Spleen (tissue), 11 donors: ENCODE measurements around the gene RHOB. TPM values are rescaled to one million over a fixed set of nuclear protein-coding genes. Genes with fewer than 3 reads are reported as not detected.

Source experiments
- DNase-seq: peaks from one replicate; pipeline ENCODE4 v3.0.0-alpha.2; 2020
- H3K27ac ChIP-seq, 8 donors: fragments of 200-600 bp; sonication (generic) in 7 of 8; 1 replicate in 4 of 8; 2 replicates in 4 of 8; pipeline versions ENCODE4 v1.5.0 to v1.8.0; 2016 to 2021; ENCODE audit warnings: inconsistent platforms in 4 of 8, mild to moderate bottlenecking in 4 of 8, moderate library complexity in 1 of 8
- H3K27me3 ChIP-seq, 7 donors: fragments of 200-600 bp; sonication (generic) in 6 of 7; replicated peaks in 1 of 7; 1 replicate in 4 of 7; 2 replicates in 3 of 7; pipeline versions ENCODE4 v1.5.0 to v1.8.0; 2016 to 2021; ENCODE audit warnings: inconsistent platforms in 3 of 7, mild to moderate bottlenecking in 1 of 7
- H3K36me3 ChIP-seq, 6 donors: fragments of 200-600 bp; sonication (generic) in 5 of 6; 1 replicate in 4 of 6; 2 replicates in 2 of 6; pipeline versions ENCODE4 v1.5.0 to v1.8.0; 2016 to 2021; ENCODE audit warnings: inconsistent platforms in 2 of 6
- H3K4me1 ChIP-seq, 6 donors: fragments of 200-600 bp; sonication (generic) in 5 of 6; 1 replicate in 3 of 6; 2 replicates in 3 of 6; pipeline versions ENCODE4 v1.5.0 to v1.8.0; 2016 to 2021; ENCODE audit warnings: inconsistent platforms in 3 of 6
- H3K4me3 ChIP-seq, 8 donors: fragments of 200-600 bp; sonication (generic) in 7 of 8; 1 replicate in 4 of 8; 2 replicates in 4 of 8; pipeline versions ENCODE4 v1.5.0 to v1.8.0; 2016 to 2021; ENCODE audit warnings: inconsistent platforms in 4 of 8, mild to moderate bottlenecking in 4 of 8, moderate library complexity in 2 of 8
- H3K9me3 ChIP-seq, 8 donors: fragments of 200-600 bp; sonication (generic) in 7 of 8; 1 replicate in 4 of 8; 2 replicates in 4 of 8; pipeline versions ENCODE4 v1.5.0 to v1.8.0; 2016 to 2021; ENCODE audit warnings: inconsistent platforms in 4 of 8
- POLR2A ChIP-seq, 3 donors: fragments of 450-650 bp; IDR thresholded peaks; one replicate each; pipeline ENCODE4 v1.5.1; 2017; ENCODE audit warnings: antibody characterized with exemption in 3 of 3, mild to moderate bottlenecking in 1 of 3
- POLR2AphosphoS5 ChIP-seq, 3 donors: sonication (generic); formaldehyde crosslinking; IDR thresholded peaks; one replicate each; pipeline ENCODE4 v1.5.1; 2017; ENCODE audit warnings: antibody characterized with exemption in 3 of 3
- WGBS, 5 donors: extraction: QIAGEN DNeasy Blood & Tissue Kit in 3 of 5; methylation state at CpG; one replicate each; pipeline versions ENCODE4 v1.1.5 to v1.1.7; 2013 to 2018; 5-methylcytosine and 5-hydroxymethylcytosine counted together
- intact Hi-C: fragments of 100-400 bp; cut with DNase I; formaldehyde crosslinking; loops from one replicate; pipeline ENCODE4 v1.15.0; 2023; ENCODE audit warnings: low total_unique reads
- polyA plus RNA-seq, 3 donors: library from polyadenylated mRNA; stranded (reverse); fragments of 200-250 nt; gene quantifications; one replicate each; pipeline ENCODE4 v1.2.1, GENCODE V29; 2013
- total RNA-seq, 7 donors: library from RNA; depleted of rRNA in 3 of 7; stranded (reverse); fragments of >200 nt in 3 of 7; fragmentation: NEBNext Ultra II Directional in 4 of 7; extraction: Animal tissue kit (Norgen Biotek cat#: 25700) in 4 of 7; gene quantifications; one replicate each; pipeline versions ENCODE4 v1.1.0 to v1.2.1, GENCODE V29; 2016 to 2021
- TF ChIP-seq, protein P1 (sequence below), 11 experiments: fragments of 200-600 bp in 7 of 11; fragments of 450-650 bp in 4 of 11; sonication (generic) in 4 of 11; IDR thresholded peaks in 8 of 11; conservative IDR thresholded peaks in 3 of 11; 1 replicate in 7 of 11; 2 replicates in 4 of 11; pipeline versions ENCODE4 v1.4.0 to v1.8.0; 2016 to 2021; ENCODE audit warnings: antibody characterized with exemption in 11 of 11, inconsistent platforms in 4 of 11, mild to moderate bottlenecking in 1 of 11
- donor health status: healthy with polysubstance abuse.
- donor health status: DM: no; HTN: no; CAD: no; lungs with moderate emphysema.
- donor health status: DM: no; HTN: no; CAD: no.
- donor health status: Bipolar disorder and iron deficiency.
- donor health status: healthy.
- donor health status: DM: no; HTN: no; CAD: no.
- donor health status: DM: yes; HTN: yes; CAD: no.

The RHOB gene
- total and polyA plus RNA-seq, 10 donors, result 32.6 to 309 (median 158) TPM

GRCh38 chr2:20424300-20425290 is 22.3 kb upstream of the RHOB start:
- WGBS, 5 donors, result 29 to 32% (median 30%) methylated on average over 11 to 15 of the region's 15 CpGs
- intact Hi-C loops, result no loop called here
- no peaks in the 10 kb centered on the region for H3K27me3 ChIP-seq
- H3K4me1 ChIP-seq, result peaks cover 34 to 78% (median 59%) of the 10 kb centered on the region in 6 donors
- no peaks in the 10 kb centered on the region for H3K9me3 ChIP-seq
- DNase-seq, result peak; percentile 89
- peak overlapping the region; percentile 1 to 92 (median 81) for H3K27ac ChIP-seq
- H3K4me3 ChIP-seq, result peak overlapping the region in 1 of 8 donors; percentile 55
- no peak for TF ChIP-seq POLR2A (IDR thresholded peaks at IDR 0.05)
- peak; percentile 77 to 84 (median 77) for TF ChIP-seq POLR2AphosphoS5 (IDR thresholded peaks at IDR 0.05)
- TF ChIP-seq, protein P1, sequence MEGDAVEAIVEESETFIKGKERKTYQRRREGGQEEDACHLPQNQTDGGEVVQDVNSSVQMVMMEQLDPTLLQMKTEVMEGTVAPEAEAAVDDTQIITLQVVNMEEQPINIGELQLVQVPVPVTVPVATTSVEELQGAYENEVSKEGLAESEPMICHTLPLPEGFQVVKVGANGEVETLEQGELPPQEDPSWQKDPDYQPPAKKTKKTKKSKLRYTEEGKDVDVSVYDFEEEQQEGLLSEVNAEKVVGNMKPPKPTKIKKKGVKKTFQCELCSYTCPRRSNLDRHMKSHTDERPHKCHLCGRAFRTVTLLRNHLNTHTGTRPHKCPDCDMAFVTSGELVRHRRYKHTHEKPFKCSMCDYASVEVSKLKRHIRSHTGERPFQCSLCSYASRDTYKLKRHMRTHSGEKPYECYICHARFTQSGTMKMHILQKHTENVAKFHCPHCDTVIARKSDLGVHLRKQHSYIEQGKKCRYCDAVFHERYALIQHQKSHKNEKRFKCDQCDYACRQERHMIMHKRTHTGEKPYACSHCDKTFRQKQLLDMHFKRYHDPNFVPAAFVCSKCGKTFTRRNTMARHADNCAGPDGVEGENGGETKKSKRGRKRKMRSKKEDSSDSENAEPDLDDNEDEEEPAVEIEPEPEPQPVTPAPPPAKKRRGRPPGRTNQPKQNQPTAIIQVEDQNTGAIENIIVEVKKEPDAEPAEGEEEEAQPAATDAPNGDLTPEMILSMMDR (IDR thresholded peaks at IDR 0.05 in 8 of 11, conservative IDR thresholded peaks at IDR 0.05 in 3 of 11), result no peak
- no peaks in the 10 kb centered on the region for H3K36me3 ChIP-seq

DNA sequence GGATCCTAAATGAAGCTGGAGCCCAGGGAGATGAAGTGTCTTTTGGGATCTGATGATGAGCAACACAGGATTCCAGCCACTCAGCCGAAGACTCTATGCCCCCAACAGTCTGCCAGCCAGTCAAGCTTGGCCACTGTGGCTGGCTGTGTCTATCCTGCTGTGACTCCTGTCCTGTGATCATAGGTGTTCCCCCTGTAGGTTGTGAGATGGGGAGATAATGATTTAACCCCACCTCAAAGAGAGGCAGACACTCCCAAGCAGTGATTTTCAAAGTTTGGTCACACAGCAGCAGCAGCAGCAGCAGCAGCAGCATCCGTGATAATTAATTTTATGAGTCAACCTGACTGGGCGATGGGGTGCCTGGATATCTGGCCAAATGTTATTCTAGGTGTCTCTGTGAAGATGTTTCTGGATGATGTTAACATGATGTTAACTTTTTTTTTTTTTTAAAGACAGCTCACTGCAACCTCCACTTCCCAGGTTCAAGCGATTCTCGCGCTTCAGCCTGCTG is 21.4 kb upstream of the RHOB start:
- Histone ChIP-seq H3K27ac (peak overlapping the region; percentile 1 to 92 (median 81)), H3K4me1 (peaks cover 34 to 80% (median 63%) of the 10 kb centered on the region in 6 donors), H3K36me3 (no peaks in the 10 kb centered on the region), H3K9me3 (no peaks in the 10 kb centered on the region), H3K4me3 (peak overlapping the region in 1 of 8 donors; percentile 55), H3K27me3 (no peaks in the 10 kb centered on the region)
- TF ChIP-seq, protein P1 (IDR thresholded peaks at IDR 0.05 in 8 of 11, conservative IDR thresholded peaks at IDR 0.05 in 3 of 11), result no peak
- TF ChIP-seq POLR2AphosphoS5 (IDR thresholded peaks at IDR 0.05) (no peak), POLR2A (IDR thresholded peaks at IDR 0.05) (no peak)
- WGBS, 5 donors, result 82 to 90% (median 87%) methylated on average over 6 of the region's 6 CpGs
- intact Hi-C loops, result no loop called here
- DNase-seq, result no peak

- intact Hi-C loops, result no loop called here
- TF ChIP-seq POLR2AphosphoS5 (IDR thresholded peaks at IDR 0.05) (no peak), POLR2A (IDR thresholded peaks at IDR 0.05) (no peak)
- TF ChIP-seq, protein P1 (IDR thresholded peaks at IDR 0.05 in 8 of 11, conservative IDR thresholded peaks at IDR 0.05 in 3 of 11), result no peak
- no peak for DNase-seq
- no peaks in the 10 kb centered on the region for H3K27me3 ChIP-seq
- peaks cover 34 to 80% (median 61%) of the 10 kb centered on the region in 6 donors for H3K4me1 ChIP-seq
- H3K27ac ChIP-seq, result peak overlapping the region in 7 of 8 donors; percentile 79 to 92 (median 83)
- 88 to 95% (median 92%) methylated on average over 2 of the region's 2 CpGs for WGBS, 5 donors
- H3K9me3 ChIP-seq, result no peaks in the 10 kb centered on the region
- no peaks in the 10 kb centered on the region for H3K36me3 ChIP-seq
- H3K4me3 ChIP-seq, result no peak overlapping the region
Measured at GRCh38 chr2:20425884-20426283, 21.0 kb upstream of the RHOB start.
